Cardiac muscle cell (in vitro differentiated cells and primary cell): Measurements from ENCODE around the gene CTBP2. TPM values are rescaled to one million over a fixed set of nuclear protein-coding genes. Genes with fewer than 3 reads are reported as not detected.

Experiments
- DNase-seq, 2 donors: peaks; one replicate each; pipeline versions ENCODE4 v3.0.0 to v3.0.0-alpha.2; 2010 to 2017; ENCODE audit warnings: low read depth in 1 of 2, low spot score in 1 of 2
- H3K27ac ChIP-seq: fragments of 200-600 bp; sonication (generic); 2 replicates; pipeline ENCODE4 v1.5.1; 2016
- H3K27me3 ChIP-seq: fragments of 200-600 bp; sonication (generic); 2 replicates; pipeline ENCODE4 v1.6.0; 2016; ENCODE audit warnings: control low read depth
- H3K36me3 ChIP-seq: fragments of 200-600 bp; sonication (generic); 2 replicates; pipeline ENCODE4 v1.5.1; 2016; ENCODE audit warnings: control low read depth
- H3K4me1 ChIP-seq: fragments of 200-600 bp; sonication (generic); 2 replicates; pipeline ENCODE4 v1.8.1; 2017; ENCODE audit warnings: low read depth, mild to moderate bottlenecking, mixed run types
- H3K4me3 ChIP-seq: fragments of 200-600 bp; sonication (generic); 2 replicates; pipeline ENCODE4 v1.5.1; 2016; ENCODE audit warnings: mild to moderate bottlenecking
- H3K9me3 ChIP-seq: fragments of 200-600 bp; sonication (generic); 2 replicates; pipeline ENCODE4 v1.5.1; 2017; ENCODE audit warnings: low read depth, mild to moderate bottlenecking, control low read depth
- CTCF ChIP-seq: IDR thresholded peaks from 2 replicates; pipeline ENCODE4 v1.5.1; 2012; ENCODE audit warnings: low read depth, mild to moderate bottlenecking, low read length
- polyA plus RNA-seq: library from polyadenylated mRNA; unstranded; fragments of >200 nt; fragmentation: Nextera tagmentation; extraction: Ambion mirVana; gene quantifications from 2 replicates; pipeline ENCODE4 v1.2.1, GENCODE V29; 2016
- total RNA-seq: library from RNA; depleted of rRNA; stranded (reverse); fragments of >200 nt; gene quantifications from 2 replicates; pipeline ENCODE4 v1.2.3, GENCODE V29; 2016

Gene CTBP2
- total and polyA plus RNA-seq, 2 experiments from 2014 or later: 67.4 to 74.5 TPM

DNA sequence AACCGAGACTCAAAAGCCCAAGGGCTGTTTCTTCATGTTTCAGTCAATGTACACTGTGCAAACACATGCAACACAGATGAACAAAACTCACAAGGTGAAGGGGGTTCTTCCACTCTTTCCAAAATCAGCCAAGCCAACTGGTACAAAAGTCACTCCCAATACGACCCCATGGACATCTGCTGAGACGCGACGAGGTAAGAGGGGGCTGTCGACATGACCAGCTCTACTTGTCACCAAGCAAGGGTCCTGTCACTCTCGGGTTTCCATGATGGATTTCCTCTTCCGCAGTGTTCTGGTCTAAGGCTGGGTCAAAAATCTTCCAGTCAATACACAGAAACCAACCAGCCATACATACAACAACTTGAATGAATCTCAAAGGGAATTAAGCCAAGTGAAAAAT lies 37.8 kb downstream of the CTBP2 start:
- TF ChIP-seq CTCF: no peak
- no peak for DNase-seq
- Histone ChIP-seq H3K9me3 (no peaks in the 10 kb centered on the region), H3K27me3 (no peaks in the 10 kb centered on the region), H3K4me3 (no peak overlapping the region), H3K4me1 (peaks cover 25% of the 10 kb centered on the region), H3K36me3 (no peaks in the 10 kb centered on the region), H3K27ac (no peak overlapping the region)

DNA sequence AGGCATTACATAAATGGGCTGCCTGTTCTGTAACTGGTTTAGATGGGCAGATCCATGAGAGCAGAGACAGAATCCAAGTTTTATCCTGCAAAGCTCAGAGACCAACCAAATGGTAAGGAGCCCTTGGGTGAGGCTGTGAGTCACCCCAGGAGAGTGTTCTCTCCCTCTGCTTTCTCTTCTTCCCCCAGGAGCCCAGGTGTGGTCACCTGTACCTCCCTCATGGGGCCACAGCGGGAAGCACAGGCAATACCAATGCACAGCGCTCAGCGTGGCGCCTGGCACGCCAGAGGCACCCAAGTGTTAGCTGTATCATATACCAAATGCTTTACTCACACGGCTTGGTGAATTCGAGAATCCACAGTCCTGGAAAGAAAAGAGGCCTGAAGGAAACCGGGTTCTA lies 39.4 kb downstream of the CTBP2 start:
- no peak for TF ChIP-seq CTCF
- DNase-seq: no peak
- no peak overlapping the region for H3K4me3 ChIP-seq
- H3K9me3 ChIP-seq: no peaks in the 10 kb centered on the region
- no peaks in the 10 kb centered on the region for H3K27me3 ChIP-seq
- no peaks in the 10 kb centered on the region for H3K36me3 ChIP-seq
- peaks cover 25% of the 10 kb centered on the region for H3K4me1 ChIP-seq
- H3K27ac ChIP-seq: no peak overlapping the region

GRCh38 chr10:125120053-125120710 lies 40.2 kb downstream of the CTBP2 start:
- no peaks in the 10 kb centered on the region for H3K36me3 ChIP-seq
- H3K27ac ChIP-seq: no peak overlapping the region
- no peak for TF ChIP-seq CTCF
- H3K9me3 ChIP-seq: no peaks in the 10 kb centered on the region
- no peak overlapping the region for H3K4me3 ChIP-seq
- peak in 1 of 2 donors; percentile 39 for DNase-seq
- peaks cover 19% of the 10 kb centered on the region for H3K4me1 ChIP-seq
- H3K27me3 ChIP-seq: no peaks in the 10 kb centered on the region

DNA sequence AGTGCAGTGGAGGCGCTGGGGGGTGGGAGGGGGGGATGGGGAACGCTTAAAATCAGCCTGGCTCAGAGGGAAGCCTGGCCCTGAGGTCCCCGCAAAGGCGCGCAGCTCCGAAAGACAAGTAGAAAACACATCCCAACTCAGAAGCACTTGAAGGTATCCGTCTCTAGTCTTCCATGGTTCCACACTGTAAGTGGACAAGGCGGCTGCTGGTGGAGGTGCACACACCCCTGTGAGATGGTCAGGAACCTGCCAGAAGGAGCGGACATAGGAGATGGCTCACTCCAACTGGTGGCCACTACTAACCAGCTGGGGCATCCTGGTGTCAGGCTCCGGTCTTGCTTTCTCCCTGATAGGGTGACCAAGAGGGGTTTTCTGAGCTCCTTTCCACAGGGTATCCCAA lies 41.7 kb downstream of the CTBP2 start:
- no peak overlapping the region for H3K27ac ChIP-seq
- TF ChIP-seq CTCF: no peak
- no peaks in the 10 kb centered on the region for H3K9me3 ChIP-seq
- no peak overlapping the region for H3K4me3 ChIP-seq
- no peak for DNase-seq
- no peaks in the 10 kb centered on the region for H3K36me3 ChIP-seq
- no peaks in the 10 kb centered on the region for H3K27me3 ChIP-seq
- peaks cover 22% of the 10 kb centered on the region for H3K4me1 ChIP-seq

DNA sequence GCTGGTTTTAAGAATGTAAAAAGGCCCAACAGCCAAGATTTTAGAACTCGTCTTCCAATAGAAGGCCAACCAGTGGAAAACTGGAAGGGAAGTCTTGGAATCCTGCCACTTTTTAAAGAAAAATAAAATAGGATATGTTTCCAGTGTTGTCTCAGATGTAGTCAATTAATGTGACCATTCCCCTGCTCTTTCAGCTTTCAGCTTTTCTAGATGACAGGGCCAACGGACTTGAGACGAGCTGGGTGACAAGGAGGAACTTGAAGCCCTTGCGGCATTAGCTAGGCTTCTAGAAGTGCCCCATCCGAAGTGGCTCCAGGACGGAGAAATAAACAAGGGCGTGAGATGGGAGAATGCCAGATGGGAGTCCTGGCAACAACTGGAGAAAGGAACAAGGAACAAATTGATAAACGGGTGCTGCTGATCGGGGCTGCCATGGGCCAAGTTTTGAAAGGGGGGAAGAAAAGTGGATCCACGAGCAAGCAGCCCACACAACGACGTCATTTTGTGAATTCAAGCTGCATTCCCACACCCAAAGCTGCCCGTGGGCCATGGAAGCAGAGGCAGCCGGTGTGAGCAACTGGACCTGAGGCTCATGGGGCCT lies 42.3 kb downstream of the CTBP2 start:
- no peaks in the 10 kb centered on the region for H3K27me3 ChIP-seq
- no peak for TF ChIP-seq CTCF
- H3K4me3 ChIP-seq: no peak overlapping the region
- DNase-seq: peak in 1 of 2 donors; percentile 27
- H3K4me1 ChIP-seq: peaks cover 25% of the 10 kb centered on the region
- no peaks in the 10 kb centered on the region for H3K36me3 ChIP-seq
- H3K9me3 ChIP-seq: no peaks in the 10 kb centered on the region
- H3K27ac ChIP-seq: peak overlapping the region; percentile 7
